Activated T-cell treated with anti-CD3 and anti-CD28 coated beads for 48 hours (primary cell): ENCODE measurements around the gene PLD5.

Source experiments
- DNase-seq: peaks from one replicate; pipeline ENCODE4 v3.0.0-alpha.2; 2020; ENCODE audit warnings: low read depth

PLD5 gene

DNA sequence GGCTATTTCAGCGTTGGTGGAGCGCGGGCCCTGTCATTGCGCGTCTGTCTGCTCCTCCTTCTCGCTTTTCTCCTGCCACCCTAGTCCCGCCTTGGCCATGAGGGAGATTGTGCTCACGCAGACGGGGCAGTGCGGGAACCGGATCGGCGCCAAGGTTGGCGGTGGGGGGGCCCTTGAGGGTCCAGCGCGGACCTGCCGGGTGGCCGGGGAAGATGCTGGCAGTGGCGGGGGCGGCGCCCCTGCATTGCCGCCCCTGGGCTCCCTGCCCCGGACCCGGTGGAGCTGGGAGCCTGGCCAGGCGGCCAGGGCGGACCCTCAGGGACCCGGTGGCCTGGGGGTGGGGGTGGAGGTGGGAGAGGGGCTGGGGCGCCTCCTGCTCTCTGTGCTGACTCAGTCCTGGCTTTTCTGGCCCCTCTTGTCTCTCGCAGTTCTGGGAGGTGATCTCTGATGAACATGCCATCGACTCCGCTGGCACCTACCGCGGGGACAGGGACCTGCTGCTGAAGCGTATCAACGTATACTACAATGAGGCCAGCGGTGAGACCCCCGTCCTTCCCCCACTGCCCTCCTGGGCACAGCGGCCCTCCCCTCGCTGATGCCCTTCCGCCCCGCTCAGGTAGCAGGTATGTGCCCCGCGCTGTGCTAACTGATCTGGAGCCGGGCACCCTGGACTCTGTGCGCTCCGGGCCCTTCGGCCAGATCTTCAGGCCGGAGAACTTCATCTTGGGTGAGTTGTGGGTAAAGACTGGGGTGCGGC lies 467.3 kb downstream of the PLD5 start:
- no peak for DNase-seq

GRCh38 chr1:242055749-242056320 lies 468.7 kb downstream of the PLD5 start:
- no peak for DNase-seq

DNA sequence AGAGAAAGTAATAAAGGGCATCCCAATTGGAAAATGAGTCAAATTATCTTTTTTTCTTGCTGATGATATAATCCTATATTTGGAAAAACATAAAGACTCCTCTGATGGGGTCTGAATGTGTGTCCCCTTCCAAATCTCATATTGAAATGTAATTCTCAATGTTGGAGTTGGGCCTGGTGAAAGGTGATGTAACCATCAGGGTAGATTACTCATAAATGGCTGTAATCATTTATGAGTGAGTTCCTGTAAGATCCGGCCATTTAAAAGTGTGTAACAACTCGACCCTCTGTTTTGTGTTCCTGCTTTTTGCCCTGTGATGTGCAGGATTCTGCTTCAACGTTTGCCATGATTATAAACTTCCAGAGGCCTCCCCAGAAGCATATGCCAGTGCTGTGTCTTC lies 481.3 kb downstream of the PLD5 start:
- DNase-seq, result no peak

- DNase-seq, result no peak
These were observed 490.1 kb downstream of the PLD5 start for GRCh38 chr1:242034392-242034791.

- DNase-seq, result no peak
These were observed 491.1 kb downstream of the PLD5 start for GRCh38 chr1:242033447-242033846.
